MM.1S (cell line): Measurements from ENCODE around the gene TTLL4.

Experiments
- DNase-seq: peaks from one replicate; pipeline ENCODE4 v3.0.0-alpha.2; 2015
- H2AFZ ChIP-seq: fragments of 300-600 bp; sonication (generic); 2 replicates; pipeline ENCODE4 v1.6.0; 2016; ENCODE audit warnings: antibody characterized with exemption, low read length
- H3F3A ChIP-seq: fragments of 300-600 bp; sonication (generic); 2 replicates; pipeline ENCODE4 v1.6.1; 2016; ENCODE audit warnings: mild to moderate bottlenecking, antibody characterized with exemption, low read length, moderate library complexity, mixed read lengths; ENCODE audit not compliant: insufficient read depth
- H3K27ac ChIP-seq: fragments of 300-600 bp; sonication (generic); 2 replicates; pipeline ENCODE4 v1.5.1; 2016; ENCODE audit warnings: mild to moderate bottlenecking, low read length
- H3K27me3 ChIP-seq: fragments of 300-600 bp; sonication (generic); replicated peaks from 2 replicates; pipeline ENCODE4 v1.6.0; 2016; ENCODE audit warnings: low read length; ENCODE audit not compliant: insufficient read depth
- H3K36me3 ChIP-seq: fragments of 300-600 bp; sonication (generic); replicated peaks from 2 replicates; pipeline ENCODE4 v1.6.1; 2016; ENCODE audit warnings: mild to moderate bottlenecking, low read length, mixed read lengths; ENCODE audit not compliant: insufficient read depth
- H3K4me1 ChIP-seq: fragments of 300-600 bp; sonication (generic); 2 replicates; pipeline ENCODE4 v1.6.1; 2016; ENCODE audit warnings: low read length, mixed read lengths
- H3K4me2 ChIP-seq: fragments of 300-600 bp; sonication (generic); 2 replicates; pipeline ENCODE4 v1.6.0; 2016; ENCODE audit warnings: low read depth, low read length
- H3K4me3 ChIP-seq: fragments of 300-600 bp; sonication (generic); 2 replicates; pipeline ENCODE4 v1.5.1; 2016; ENCODE audit warnings: low read length, mixed read lengths
- H3K79me2 ChIP-seq: fragments of 300-600 bp; sonication (generic); 2 replicates; pipeline ENCODE4 v1.6.1; 2016; ENCODE audit warnings: mixed run types, low read length, mixed read lengths
- H3K9ac ChIP-seq: fragments of 300-600 bp; sonication (generic); 2 replicates; pipeline ENCODE4 v1.6.1; 2016; ENCODE audit warnings: low read length, mixed read lengths
- H3K9me2 ChIP-seq: fragments of 300-600 bp; sonication (generic); replicated peaks from 2 replicates; pipeline ENCODE4 v1.6.1; 2016; ENCODE audit warnings: mild to moderate bottlenecking, low read length, mixed read lengths; ENCODE audit not compliant: insufficient read depth
- H3K9me3 ChIP-seq: fragments of 300-600 bp; sonication (generic); replicated peaks from 2 replicates; pipeline ENCODE4 v1.6.1; 2016; ENCODE audit warnings: mild to moderate bottlenecking, low read length, mixed read lengths; ENCODE audit not compliant: insufficient read depth
- H4K20me1 ChIP-seq: fragments of 300-600 bp; sonication (generic); 2 replicates; pipeline ENCODE4 v1.6.1; 2016; ENCODE audit warnings: mild to moderate bottlenecking, low read length, moderate library complexity, mixed read lengths; ENCODE audit not compliant: insufficient read depth
- CTCF ChIP-seq: fragments of 300-600 bp; sonication (generic); IDR thresholded peaks from 2 replicates; pipeline ENCODE4 v1.5.1; 2016; ENCODE audit warnings: antibody characterized with exemption, low read length, mixed read lengths
- EZH2 ChIP-seq: fragments of 300-600 bp; sonication (generic); optimal IDR thresholded peaks from 2 replicates; pipeline ENCODE3; 2017; ENCODE audit warnings: low read depth, mild to moderate bottlenecking, antibody characterized with exemption, low read length, mixed read lengths
- EZH2phosphoT487 ChIP-seq: fragments of 300-600 bp; sonication (generic); IDR thresholded peaks from 2 replicates; pipeline ENCODE4 v1.6.1; 2018; ENCODE audit warnings: antibody characterized with exemption, low read length

The TTLL4 gene

GRCh38 chr2:218691234-218691633, 19.4 kb upstream of the TTLL4 start:
- TF ChIP-seq EZH2phosphoT487 = no peak
- no peak for TF ChIP-seq CTCF
- TF ChIP-seq EZH2 = no peak
- H3K27ac ChIP-seq = no peak overlapping the region
- no peaks in the 10 kb centered on the region for H3F3A ChIP-seq
- H2AFZ ChIP-seq = no peak overlapping the region
- no peak for DNase-seq
- H3K27me3 ChIP-seq = no peaks in the 10 kb centered on the region
- no peaks in the 10 kb centered on the region for H3K36me3 ChIP-seq
- no peaks in the 10 kb centered on the region for H3K79me2 ChIP-seq
- no peaks in the 10 kb centered on the region for H3K9me3 ChIP-seq
- H4K20me1 ChIP-seq = no peaks in the 10 kb centered on the region
- H3K4me3 ChIP-seq = no peak overlapping the region
- no peak overlapping the region for H3K9ac ChIP-seq
- no peaks in the 10 kb centered on the region for H3K9me2 ChIP-seq
- no peaks in the 10 kb centered on the region for H3K4me1 ChIP-seq
- no peak overlapping the region for H3K4me2 ChIP-seq

- Histone ChIP-seq H3K4me2 (no peak overlapping the region), H3K9ac (no peak overlapping the region), H3K4me3 (no peak overlapping the region), H3K79me2 (no peaks in the 10 kb centered on the region), H2AFZ (no peak overlapping the region), H3K27me3 (no peaks in the 10 kb centered on the region), H3K9me3 (no peaks in the 10 kb centered on the region), H3K4me1 (no peaks in the 10 kb centered on the region), H3K36me3 (no peaks in the 10 kb centered on the region), H4K20me1 (no peaks in the 10 kb centered on the region), H3K27ac (no peak overlapping the region), H3F3A (no peaks in the 10 kb centered on the region), H3K9me2 (no peaks in the 10 kb centered on the region)
- DNase-seq = no peak
- TF ChIP-seq EZH2phosphoT487 (no peak), CTCF (no peak)
Observed at GRCh38 chr2:218694405-218695145, 16.1 kb upstream of the TTLL4 start.

- no peak overlapping the region for H3K4me3 ChIP-seq
- H3F3A ChIP-seq = no peaks in the 10 kb centered on the region
- no peaks in the 10 kb centered on the region for H3K9me2 ChIP-seq
- no peak for TF ChIP-seq EZH2phosphoT487
- TF ChIP-seq CTCF = no peak
- TF ChIP-seq EZH2 = no peak
- no peaks in the 10 kb centered on the region for H3K36me3 ChIP-seq
- no peaks in the 10 kb centered on the region for H4K20me1 ChIP-seq
- no peak overlapping the region for H3K9ac ChIP-seq
- H3K27ac ChIP-seq = no peak overlapping the region
- H2AFZ ChIP-seq = no peak overlapping the region
- no peaks in the 10 kb centered on the region for H3K4me1 ChIP-seq
- H3K79me2 ChIP-seq = no peaks in the 10 kb centered on the region
- no peaks in the 10 kb centered on the region for H3K27me3 ChIP-seq
- no peaks in the 10 kb centered on the region for H3K9me3 ChIP-seq
- no peak overlapping the region for H3K4me2 ChIP-seq
- no peak for DNase-seq
Observed at GRCh38 chr2:218698885-218699284, 11.8 kb upstream of the TTLL4 start.
